Mammary epithelial cell (primary cell): ENCODE results near the gene USP40.

Source experiments
- CTCF ChIP-seq, 2 donors: IDR thresholded peaks in 1 of 2; conservative IDR thresholded peaks in 1 of 2; 2 replicates each; pipeline ENCODE4 v1.5.1; 2011 to 2012; ENCODE audit warnings: inconsistent platforms in 2 of 2, low read length in 2 of 2, mild to moderate bottlenecking in 2 of 2, control low read depth in 1 of 2, low read depth in 1 of 2; ENCODE audit not compliant: insufficient read depth in 1 of 2; ENCODE audit errors: extremely low read depth in 1 of 2
- EZH2 ChIP-seq: IDR thresholded peaks from 2 replicates; pipeline ENCODE4 v1.6.1; 2012; ENCODE audit warnings: low read length, inconsistent platforms, borderline replicate concordance

GRCh38 chr2:233441161-233442027, 125.2 kb downstream of the USP40 start:
- TF ChIP-seq CTCF (conservative IDR thresholded peaks at IDR 0.05 in 1 of 2, IDR thresholded peaks at IDR 0.05 in 1 of 2; ENCODE audit: extremely low read depth in 1 of 2, insufficient read depth in 1 of 2, low read depth in 1 of 2, low read length in 2 of 2) (no peak), EZH2 (no peak)
